HCT116 (cell line): ENCODE results near the gene TFEB.

Source experiments
- ATF3 ChIP-seq: IDR thresholded peaks from 2 replicates; pipeline ENCODE4 v1.6.1; 2012
- CTCF ChIP-seq, 3 experiments: fragments of 200-600 bp in 1 of 3; sonication (generic) in 1 of 3; IDR thresholded peaks in 2 of 3; conservative IDR thresholded peaks in 1 of 3; 2 replicates each; pipeline ENCODE4 v1.5.1; 2012 to 2017; ENCODE audit warnings: low read depth in 2 of 3, low read length in 2 of 3, antibody characterized with exemption in 1 of 3, borderline replicate concordance in 1 of 3, control low read depth in 1 of 3, mild to moderate bottlenecking in 1 of 3, mixed read lengths in 1 of 3, mixed run types in 1 of 3, moderate library complexity in 1 of 3; ENCODE audit not compliant: insufficient read depth in 1 of 3
- EZH2 ChIP-seq: fragments of 200-600 bp; sonication (generic); IDR thresholded peaks from 2 replicates; pipeline ENCODE4 v1.6.1; 2017; ENCODE audit warnings: antibody characterized with exemption, mixed run types
- MAX ChIP-seq: IDR thresholded peaks from 2 replicates; pipeline ENCODE4 v1.6.1; 2012
- POLR2A ChIP-seq: IDR thresholded peaks from 2 replicates; pipeline ENCODE4 v1.7.0; 2011; ENCODE audit warnings: borderline replicate concordance; ENCODE audit not compliant: insufficient read depth, insufficient read length; ENCODE audit errors: extremely low read depth
- POLR2AphosphoS5 ChIP-seq: IDR thresholded peaks from 2 replicates; pipeline ENCODE4 v1.6.1; 2011; ENCODE audit warnings: mild to moderate bottlenecking, low read depth, low read length, moderate library complexity
- REST ChIP-seq: IDR thresholded peaks from 2 replicates; pipeline ENCODE4 v1.6.1; 2012; ENCODE audit warnings: low read depth
- SIN3A ChIP-seq: IDR thresholded peaks from 2 replicates; pipeline ENCODE4 v1.6.1; 2012; ENCODE audit warnings: low read depth
- YY1 ChIP-seq: IDR thresholded peaks from 2 replicates; pipeline ENCODE4 v1.6.1; 2011; ENCODE audit warnings: low read length, low read depth, moderate library complexity, mild to moderate bottlenecking; ENCODE audit not compliant: insufficient replicate concordance; ENCODE audit errors: extremely low read depth
- ZBTB33 ChIP-seq: IDR thresholded peaks from 2 replicates; pipeline ENCODE4 v1.6.1; 2011; ENCODE audit warnings: mild to moderate bottlenecking, low read length, moderate library complexity; ENCODE audit not compliant: insufficient replicate concordance; ENCODE audit errors: extremely low read depth
- ZNF274 ChIP-seq: fragments of 200-500 bp; sonication (Bioruptor generic); IDR thresholded peaks from 2 replicates; pipeline ENCODE4 v1.6.1; 2014; ENCODE audit warnings: mild to moderate bottlenecking, low read depth, low read length, inconsistent platforms

- TF ChIP-seq REST (no peak), EZH2 (no peak), CTCF (IDR thresholded peaks at IDR 0.05 in 2 of 3, conservative IDR thresholded peaks at IDR 0.05 in 1 of 3; ENCODE audit: borderline replicate concordance in 1 of 3, insufficient read depth in 1 of 3, low read depth in 2 of 3, low read length in 2 of 3) (no peak), SIN3A (no peak), POLR2A (no peak), POLR2AphosphoS5 (no peak), MAX (no peak), ZBTB33 (no peak), ZNF274 (no peak), ATF3 (no peak), YY1 (no peak)
Measured at GRCh38 chr6:41759106-41759904, 23.9 kb upstream of the TFEB start.
